Hepatic stellate cell (primary cell): ENCODE measurements around the gene C1orf53.

Experiments used
- DNase-seq: peaks from one replicate; pipeline ENCODE4 v3.0.0; 2011; ENCODE audit warnings: low spot score

The C1orf53 gene

DNA sequence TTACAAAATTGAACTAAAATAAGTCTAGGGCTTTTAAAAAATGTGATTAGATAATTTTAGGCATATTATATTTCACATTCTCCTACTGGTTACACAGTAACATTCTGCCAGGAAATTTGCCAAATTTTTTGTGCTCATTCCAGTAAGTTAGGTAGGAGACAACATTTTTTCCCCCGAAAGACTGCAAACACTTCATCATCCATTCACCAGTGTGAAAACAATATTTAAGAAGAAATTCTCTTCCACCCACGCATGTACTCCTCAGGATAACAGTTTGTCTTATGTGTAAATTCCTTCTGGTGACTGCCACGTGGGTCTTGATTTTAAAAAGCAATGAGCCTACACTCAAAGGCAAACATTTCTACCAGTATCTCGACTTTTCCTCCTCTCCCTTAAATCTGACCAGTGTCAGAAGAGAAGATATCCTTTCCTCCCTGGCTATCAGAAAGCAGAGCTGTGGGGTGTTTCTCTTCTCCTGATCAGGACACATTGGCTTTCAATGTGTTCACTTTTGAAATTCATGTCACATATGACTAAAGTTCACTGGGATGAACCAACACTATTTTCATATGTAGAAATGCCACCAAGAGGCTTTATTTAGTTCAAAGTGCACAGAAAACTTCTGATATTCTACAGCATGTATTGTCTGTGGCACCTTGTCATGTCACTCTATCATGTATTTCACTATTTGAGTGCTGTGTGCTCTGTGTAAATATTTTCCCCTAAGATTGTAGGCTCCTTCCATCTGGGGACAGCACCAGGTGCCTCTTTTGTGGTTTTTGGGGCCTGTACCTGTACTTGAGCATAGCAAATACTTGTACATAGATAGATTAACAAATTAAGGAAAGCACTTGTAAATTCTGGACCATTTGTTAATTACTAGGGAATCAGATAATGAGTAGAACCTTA lies 53.3 kb downstream of the C1orf53 start:
- no peak for DNase-seq
